NCI-H1105 treated with DMSO at 0.1 percent for 48 hours (cell line): ENCODE data around the gene PARP8.

Source experiments
- DNase-seq: peaks from one replicate; lab custom pipeline; 2025; lab: John Stamatoyannopoulos, UW

The PARP8 gene

GRCh38 chr5:50726475-50727148 lies 60.2 kb downstream of the PARP8 start:
- no peak for DNase-seq

- DNase-seq, result no peak
These were observed 60.7 kb downstream of the PARP8 start for GRCh38 chr5:50727149-50727496.

DNA sequence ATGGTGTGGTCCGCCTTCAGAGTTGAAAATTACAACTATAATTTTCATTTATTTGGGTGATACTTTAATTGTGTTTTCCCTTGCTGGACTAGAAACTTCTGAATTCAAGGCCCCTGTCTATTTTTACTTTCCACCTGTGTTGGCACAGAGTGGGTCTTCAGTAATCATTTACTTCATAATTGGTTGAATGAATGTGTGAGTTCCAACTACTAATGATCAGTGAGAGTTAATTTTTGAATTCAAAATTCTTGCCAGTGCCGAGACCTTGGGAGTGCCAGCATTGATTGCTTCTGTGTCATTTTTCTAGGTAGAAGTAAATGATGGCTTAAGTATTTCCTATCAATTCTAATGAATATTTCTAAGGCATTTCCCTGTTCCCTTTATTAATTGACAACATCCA lies 61.4 kb downstream of the PARP8 start:
- no peak for DNase-seq

- DNase-seq, result no peak
These were observed 63.9 kb downstream of the PARP8 start for GRCh38 chr5:50730336-50730735.

- DNase-seq, result no peak
These were observed 64.4 kb downstream of the PARP8 start for GRCh38 chr5:50730841-50731240.

DNA sequence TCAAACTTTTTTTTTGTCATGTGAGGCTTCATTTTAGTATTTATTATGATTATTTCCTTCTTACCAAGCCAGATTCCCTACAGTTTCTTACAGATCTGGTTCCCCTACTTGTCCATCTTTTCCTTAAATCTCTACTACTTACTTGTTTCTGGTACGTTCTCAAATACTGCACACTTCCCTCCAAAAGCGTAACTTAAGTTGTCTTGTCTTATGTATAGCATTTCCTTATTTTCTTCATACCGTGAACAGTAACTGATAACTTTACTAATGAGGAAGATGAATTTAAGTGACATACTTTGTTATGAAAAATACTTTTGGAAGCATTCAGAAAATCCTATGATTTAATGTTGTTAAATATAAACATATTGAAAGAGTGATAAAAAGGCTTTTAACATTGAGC lies 67.3 kb downstream of the PARP8 start:
- DNase-seq, result no peak

DNA sequence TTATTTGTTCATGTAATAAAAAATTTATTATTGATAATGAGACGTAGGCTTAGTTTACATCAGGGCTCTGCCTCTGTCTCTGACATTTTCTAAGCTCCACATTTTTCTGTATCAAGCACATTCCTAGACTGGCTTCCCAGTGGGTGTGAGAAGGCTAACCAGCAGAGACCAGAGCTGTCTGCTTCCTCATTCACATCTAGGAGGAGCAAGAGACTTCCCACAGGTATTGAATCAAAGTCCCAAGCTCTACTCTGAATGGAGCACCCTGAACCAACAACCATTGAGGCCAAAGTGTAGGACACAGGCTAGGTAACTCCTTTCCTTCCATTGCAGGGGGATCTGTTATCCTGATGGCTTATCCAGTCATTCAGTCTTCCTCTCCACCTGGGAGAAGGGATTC lies 72.4 kb downstream of the PARP8 start:
- DNase-seq, result no peak

- no peak for DNase-seq
These were observed 74.4 kb downstream of the PARP8 start for GRCh38 chr5:50740832-50741231.

GRCh38 chr5:50744776-50745175 lies 78.3 kb downstream of the PARP8 start:
- DNase-seq, result no peak

DNA sequence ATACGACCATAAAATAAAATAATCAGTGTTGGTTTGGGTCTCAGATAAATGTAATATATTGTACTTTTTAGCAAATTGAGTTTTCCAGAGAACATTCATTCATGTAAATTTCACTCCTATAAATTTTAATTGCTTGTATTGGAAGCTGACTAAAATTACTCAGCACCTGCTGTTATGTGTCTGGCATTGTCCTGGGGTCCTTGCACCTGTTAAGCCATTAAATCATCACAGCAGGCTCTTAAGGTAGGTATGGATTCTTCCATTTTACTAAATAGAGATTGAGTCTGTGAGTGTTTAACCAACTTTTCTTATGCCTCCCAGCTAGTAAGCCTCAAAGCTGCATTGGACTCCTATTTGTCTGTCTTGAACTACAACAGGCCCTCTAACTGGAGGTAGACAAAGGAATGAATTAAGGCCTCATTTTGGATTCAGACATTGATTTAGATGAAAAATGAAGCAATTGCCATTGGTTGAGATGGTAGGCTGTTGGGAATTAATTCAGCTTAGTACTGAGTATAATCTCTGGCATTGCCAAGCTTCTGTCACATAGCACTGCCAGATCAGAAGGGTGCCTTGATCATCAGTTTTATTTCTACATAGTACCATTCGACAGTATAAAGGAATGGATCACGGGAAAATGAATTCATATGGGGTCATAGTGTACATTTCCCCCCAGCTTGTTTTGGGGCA lies 78.9 kb downstream of the PARP8 start:
- peak; percentile 46 for DNase-seq

DNA sequence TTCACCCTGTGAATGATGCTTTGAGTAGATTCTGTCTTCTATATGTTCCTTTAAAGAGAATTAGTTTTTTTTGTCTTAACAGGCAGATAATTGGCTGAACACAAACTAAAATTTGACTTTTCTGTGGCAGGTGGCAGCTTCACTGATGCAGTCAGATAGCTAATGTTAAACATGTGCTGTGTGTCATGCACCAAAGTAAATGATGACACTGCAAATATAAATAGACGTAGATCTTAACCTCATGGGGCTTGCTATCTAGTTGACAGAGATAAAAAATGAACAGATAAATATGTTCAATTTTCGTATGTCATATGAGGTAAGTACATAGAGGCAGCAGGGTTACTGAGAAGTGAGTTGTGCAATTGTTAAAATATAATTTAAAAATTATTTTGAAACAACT lies 82.7 kb downstream of the PARP8 start:
- no peak for DNase-seq

GRCh38 chr5:50749873-50750272 lies 83.4 kb downstream of the PARP8 start:
- no peak for DNase-seq

DNA sequence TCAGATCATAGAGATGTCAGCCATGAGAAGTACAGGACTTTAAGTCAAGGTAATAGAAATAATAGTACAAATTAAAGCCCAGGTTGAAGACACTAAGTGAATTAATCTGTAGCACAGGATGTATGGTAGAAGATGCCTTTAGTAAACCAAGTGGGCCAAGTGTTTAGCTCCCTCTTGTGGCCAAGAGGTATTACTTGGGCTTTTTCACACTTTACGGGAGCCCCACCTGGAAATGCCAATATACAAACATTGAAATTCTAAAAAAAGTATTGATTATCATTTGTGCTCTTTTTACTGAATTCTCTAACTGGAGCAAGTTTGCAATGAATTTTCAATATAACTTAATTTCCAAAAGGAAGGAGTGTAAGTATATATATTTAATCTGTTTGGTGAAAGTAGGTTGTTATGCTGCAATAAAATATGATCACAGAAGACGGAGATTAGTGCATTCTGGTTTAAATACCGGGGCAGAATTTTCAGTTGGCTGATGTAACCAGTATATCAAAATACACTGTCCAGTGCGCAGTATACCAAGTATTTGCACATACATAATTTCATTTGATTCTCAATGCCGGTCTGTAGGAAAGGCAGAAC lies 84.7 kb downstream of the PARP8 start:
- peak; percentile 31 for DNase-seq

- no peak for DNase-seq
These were observed 86.4 kb downstream of the PARP8 start for GRCh38 chr5:50752800-50753199.

DNA sequence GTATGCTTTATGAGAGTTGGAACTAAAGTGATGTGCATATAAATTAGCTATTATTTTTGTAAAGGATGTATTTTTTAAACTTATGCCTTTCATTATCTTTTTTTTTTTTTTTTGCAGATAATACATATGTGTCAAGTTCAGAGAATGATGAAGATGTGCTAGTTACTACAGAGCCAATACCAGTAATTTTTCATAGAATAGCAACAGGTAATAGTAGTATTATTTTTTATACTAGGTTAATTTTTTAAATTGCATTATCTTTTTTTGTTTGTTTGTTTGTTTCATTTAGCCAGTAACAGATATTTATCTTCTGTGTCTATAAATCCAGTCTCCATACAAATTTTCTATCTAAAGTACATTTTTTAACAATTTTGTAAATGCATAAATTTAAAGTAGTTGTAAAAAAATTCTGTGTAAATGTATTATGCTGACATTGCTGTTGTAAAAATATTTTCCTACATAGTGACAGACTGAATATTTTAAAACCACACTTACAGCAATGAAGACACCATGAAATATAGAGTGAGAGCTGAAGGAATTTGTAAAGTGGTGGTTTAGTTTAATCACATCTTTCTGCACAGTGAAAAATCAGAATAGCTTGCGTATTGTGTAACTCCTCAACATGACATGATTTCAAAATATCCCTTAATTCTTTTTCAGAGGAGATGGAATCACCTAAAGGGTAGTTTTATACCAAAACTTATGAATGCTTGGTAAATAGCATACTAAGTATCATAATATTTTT lies 93.3 kb downstream of the PARP8 start:
- DNase-seq, result no peak

DNA sequence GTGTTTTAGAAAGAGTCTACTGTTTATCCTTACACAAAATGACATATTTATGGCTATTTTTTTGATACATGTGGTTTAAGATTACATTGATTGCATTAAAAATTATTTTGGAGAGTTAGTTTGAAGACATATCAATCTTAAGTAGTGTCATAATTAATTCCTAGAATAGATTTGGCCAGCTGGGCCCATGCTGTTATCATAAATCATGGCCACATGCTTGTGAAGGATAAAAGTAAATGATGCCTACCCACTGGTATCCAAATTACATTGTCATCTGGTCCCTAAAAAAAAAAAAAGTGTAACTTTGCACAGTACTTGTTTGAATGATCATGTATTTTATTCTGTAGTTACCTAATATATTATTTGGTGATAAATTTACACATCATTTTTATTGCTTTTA lies 96.9 kb downstream of the PARP8 start:
- DNase-seq, result no peak

DNA sequence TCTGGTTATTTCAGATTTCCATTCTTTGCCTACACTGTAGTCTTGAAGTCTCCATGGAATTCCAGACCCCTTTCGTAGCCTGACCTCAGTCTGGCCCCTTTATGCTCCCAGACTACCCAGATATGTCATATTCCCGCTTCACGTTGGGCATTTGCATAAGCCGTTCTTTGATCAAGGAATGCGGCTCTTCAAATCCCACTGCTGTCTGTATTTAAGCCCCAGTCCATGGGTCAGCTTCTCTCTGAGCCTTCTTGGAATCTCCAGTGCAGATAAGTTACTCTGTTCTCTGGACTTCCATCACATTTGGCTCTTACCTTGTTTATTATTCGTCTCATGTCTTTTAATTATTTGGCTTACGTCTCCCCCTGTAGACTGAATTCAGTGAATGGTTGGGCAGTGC lies 97.4 kb downstream of the PARP8 start:
- DNase-seq, result no peak

- no peak for DNase-seq
These were observed 99.6 kb downstream of the PARP8 start for GRCh38 chr5:50766042-50766441.

- DNase-seq, result no peak
These were observed 100.0 kb downstream of the PARP8 start for GRCh38 chr5:50766462-50766861.

GRCh38 chr5:50766967-50767366 lies 100.5 kb downstream of the PARP8 start:
- no peak for DNase-seq

- DNase-seq, result no peak
These were observed 101.2 kb downstream of the PARP8 start for GRCh38 chr5:50767588-50767987.

DNA sequence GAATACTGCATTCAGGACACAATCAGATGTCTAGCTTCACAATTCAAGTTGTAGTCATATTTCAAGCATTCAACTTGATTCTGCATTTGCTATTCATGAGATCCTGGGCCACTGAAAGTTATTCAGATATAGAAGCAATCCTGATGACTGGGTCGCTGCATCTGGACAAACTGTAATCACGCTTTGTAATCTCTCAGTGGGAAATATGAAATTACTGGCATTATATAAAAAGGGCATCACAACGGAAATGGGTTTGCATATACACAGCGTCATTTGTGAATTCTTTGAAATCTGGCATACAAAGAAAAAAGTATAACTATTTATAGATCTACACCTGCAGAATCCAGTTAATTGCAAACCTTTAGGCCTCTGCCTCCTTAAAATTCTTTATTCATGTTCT lies 102.2 kb downstream of the PARP8 start:
- DNase-seq, result no peak

- no peak for DNase-seq
These were observed 104.0 kb downstream of the PARP8 start for GRCh38 chr5:50770441-50770840.
